Activated B cell treated with CpG ODN at 0.5 μM for 24 hours (primary cell): ENCODE results near the gene RAB28. TPM values are rescaled to one million over a fixed set of nuclear protein-coding genes. Genes with fewer than 3 reads are reported as not detected.

Source experiments
- ATAC-seq: fragments of 200-7000 bp; cut with Tn5 transposase; one replicate; pipeline ENCODE4 v1.10.0; 2021; ENCODE audit warnings: low read depth, mild to moderate bottlenecking, moderate library complexity
- CTCF ChIA-PET: fragments of 350-600 bp; sonication (Branson Sonifier 250); formaldehyde crosslinking; loops from one replicate; lab custom pipeline; 2021; ENCODE audit warnings: antibody characterized with exemption; lab: Charles Lee
- POLR2A ChIA-PET: fragments of 350-600 bp; sonication (Branson Sonifier 250); formaldehyde crosslinking; loops from one replicate; lab custom pipeline; 2021; ENCODE audit warnings: antibody characterized with exemption; lab: Charles Lee
- DNase-seq: peaks from one replicate; pipeline ENCODE4 v3.0.0; 2022
- H3K27ac Mint-ChIP-seq: one replicate; pipeline ENCODE4 v1.8.0; 2020; ENCODE audit warnings: mixed read lengths
- H3K27me3 Mint-ChIP-seq: one replicate; pipeline ENCODE4 v1.8.0; 2021; ENCODE audit warnings: mixed read lengths
- H3K36me3 Mint-ChIP-seq: one replicate; pipeline ENCODE4 v1.8.0; 2021; ENCODE audit warnings: low read depth, mixed read lengths
- H3K4me1 Mint-ChIP-seq: one replicate; pipeline ENCODE4 v1.8.0; 2021; ENCODE audit warnings: mixed read lengths
- H3K4me3 Mint-ChIP-seq: one replicate; pipeline ENCODE4 v1.8.0; 2020; ENCODE audit warnings: mild to moderate bottlenecking, mixed read lengths
- H3K9me3 Mint-ChIP-seq: one replicate; pipeline ENCODE4 v1.8.0; 2020; ENCODE audit warnings: mixed read lengths
- intact Hi-C: fragments of 100-400 bp; cut with micrococcal nuclease; formaldehyde crosslinking; loops from one replicate; pipeline ENCODE4 v1.15.1; 2024
- total RNA-seq: library from RNA; stranded (reverse); gene quantifications from 2 replicates; pipeline ENCODE4 v1.2.3, GENCODE V29; 2022
- TF ChIP-seq, protein P1 (sequence below): fragments of 200-600 bp; IDR thresholded peaks from one replicate; pipeline ENCODE4 v1.8.0; 2022; ENCODE audit warnings: antibody characterized with exemption, mild to moderate bottlenecking

The RAB28 gene
- total RNA-seq, 1 donor from 2014 or later, result 16.9 TPM

DNA sequence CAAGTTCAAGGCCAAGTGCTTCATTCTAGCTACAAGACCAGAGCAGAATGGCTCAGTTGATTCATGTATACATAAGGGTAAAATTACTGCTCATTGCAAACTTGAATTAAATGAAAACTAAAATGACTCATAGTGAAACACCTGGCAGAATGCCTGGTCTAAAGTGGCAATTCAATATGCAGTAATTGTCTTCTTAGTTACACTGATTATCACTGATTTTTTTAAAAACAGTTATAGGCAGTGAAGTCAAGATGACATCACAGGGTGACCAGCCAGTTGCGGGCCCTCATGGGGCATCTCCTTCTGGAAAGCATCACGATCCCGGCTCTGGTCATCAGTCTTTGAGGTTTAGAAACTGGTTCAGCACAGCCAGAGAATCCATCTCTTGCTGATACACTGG is 154.2 kb downstream of the RAB28 start:
- Mint-ChIP-seq H3K27me3 (no peaks in the 10 kb centered on the region), H3K4me3 (no peak overlapping the region), H3K4me1 (no peaks in the 10 kb centered on the region), H3K27ac (no peak overlapping the region), H3K36me3 (no peaks in the 10 kb centered on the region), H3K9me3 (no peaks in the 10 kb centered on the region)
- DNase-seq (no peak), ATAC-seq (no peak)
- POLR2A ChIA-PET, result no interaction called here
- intact Hi-C loops, result no loop called here
- TF ChIP-seq, protein P1, sequence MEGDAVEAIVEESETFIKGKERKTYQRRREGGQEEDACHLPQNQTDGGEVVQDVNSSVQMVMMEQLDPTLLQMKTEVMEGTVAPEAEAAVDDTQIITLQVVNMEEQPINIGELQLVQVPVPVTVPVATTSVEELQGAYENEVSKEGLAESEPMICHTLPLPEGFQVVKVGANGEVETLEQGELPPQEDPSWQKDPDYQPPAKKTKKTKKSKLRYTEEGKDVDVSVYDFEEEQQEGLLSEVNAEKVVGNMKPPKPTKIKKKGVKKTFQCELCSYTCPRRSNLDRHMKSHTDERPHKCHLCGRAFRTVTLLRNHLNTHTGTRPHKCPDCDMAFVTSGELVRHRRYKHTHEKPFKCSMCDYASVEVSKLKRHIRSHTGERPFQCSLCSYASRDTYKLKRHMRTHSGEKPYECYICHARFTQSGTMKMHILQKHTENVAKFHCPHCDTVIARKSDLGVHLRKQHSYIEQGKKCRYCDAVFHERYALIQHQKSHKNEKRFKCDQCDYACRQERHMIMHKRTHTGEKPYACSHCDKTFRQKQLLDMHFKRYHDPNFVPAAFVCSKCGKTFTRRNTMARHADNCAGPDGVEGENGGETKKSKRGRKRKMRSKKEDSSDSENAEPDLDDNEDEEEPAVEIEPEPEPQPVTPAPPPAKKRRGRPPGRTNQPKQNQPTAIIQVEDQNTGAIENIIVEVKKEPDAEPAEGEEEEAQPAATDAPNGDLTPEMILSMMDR, result no peak
- CTCF ChIA-PET, result no interaction called here

DNA sequence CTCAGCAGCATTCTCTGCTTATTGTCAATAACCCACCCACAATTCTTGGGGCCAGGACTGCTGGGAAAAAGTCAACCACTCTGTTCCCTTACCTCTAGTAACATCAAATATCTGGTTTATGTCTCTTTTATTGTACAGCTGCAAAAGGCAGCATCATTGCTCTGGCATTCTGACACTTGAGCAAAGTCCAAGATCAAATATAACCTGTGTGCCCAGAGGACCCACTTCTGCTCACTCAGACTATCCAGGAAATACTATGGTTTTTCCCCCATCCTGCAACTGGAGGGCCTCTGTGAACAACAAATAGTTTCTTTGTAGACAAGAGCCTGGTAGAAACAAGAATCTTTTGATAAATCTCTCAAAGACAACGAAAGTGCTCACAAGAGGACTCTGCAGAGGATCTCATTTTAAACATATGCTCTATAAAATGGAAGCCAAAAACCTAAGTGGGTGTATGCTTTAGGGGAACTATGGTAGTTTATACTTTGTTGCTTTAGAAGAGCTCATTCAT is 154.7 kb downstream of the RAB28 start:
- ChIA-PET CTCF (no interaction called here), POLR2A (no interaction called here)
- Mint-ChIP-seq H3K27me3 (no peaks in the 10 kb centered on the region), H3K4me3 (no peak overlapping the region), H3K9me3 (no peaks in the 10 kb centered on the region), H3K4me1 (no peaks in the 10 kb centered on the region), H3K27ac (no peak overlapping the region), H3K36me3 (no peaks in the 10 kb centered on the region)
- ATAC-seq (no peak), DNase-seq (no peak)
- TF ChIP-seq, protein P1, result no peak
- intact Hi-C loops, result no loop called here

DNA sequence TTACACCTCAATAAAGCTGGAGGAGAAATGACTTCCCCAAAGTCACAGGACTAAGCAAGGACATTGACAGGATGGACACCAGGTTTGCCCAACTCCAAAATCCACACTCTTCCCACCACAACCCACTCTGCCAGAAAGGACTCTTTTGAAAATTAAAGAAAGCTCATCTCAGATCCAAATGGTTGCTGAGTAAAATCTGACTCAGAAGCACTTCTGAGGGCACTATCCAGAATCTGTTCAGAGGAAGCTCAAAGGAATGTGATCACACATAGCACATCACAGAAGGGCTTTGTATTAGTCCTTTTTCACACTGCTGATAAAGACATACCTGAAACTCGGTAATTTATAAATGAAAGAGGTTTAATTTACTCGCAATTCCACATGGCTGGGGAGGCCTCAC is 155.5 kb downstream of the RAB28 start:
- H3K27me3 Mint-ChIP-seq, result no peaks in the 10 kb centered on the region
- DNase-seq (no peak), ATAC-seq (no peak)
- intact Hi-C loops, result no loop called here
- TF ChIP-seq, protein P1, result no peak
- H3K4me3 Mint-ChIP-seq, result no peak overlapping the region
- no peak overlapping the region for H3K27ac Mint-ChIP-seq
- CTCF ChIA-PET, result no interaction called here
- H3K36me3 Mint-ChIP-seq, result no peaks in the 10 kb centered on the region
- POLR2A ChIA-PET, result no interaction called here
- H3K9me3 Mint-ChIP-seq, result no peaks in the 10 kb centered on the region
- H3K4me1 Mint-ChIP-seq, result no peaks in the 10 kb centered on the region

DNA sequence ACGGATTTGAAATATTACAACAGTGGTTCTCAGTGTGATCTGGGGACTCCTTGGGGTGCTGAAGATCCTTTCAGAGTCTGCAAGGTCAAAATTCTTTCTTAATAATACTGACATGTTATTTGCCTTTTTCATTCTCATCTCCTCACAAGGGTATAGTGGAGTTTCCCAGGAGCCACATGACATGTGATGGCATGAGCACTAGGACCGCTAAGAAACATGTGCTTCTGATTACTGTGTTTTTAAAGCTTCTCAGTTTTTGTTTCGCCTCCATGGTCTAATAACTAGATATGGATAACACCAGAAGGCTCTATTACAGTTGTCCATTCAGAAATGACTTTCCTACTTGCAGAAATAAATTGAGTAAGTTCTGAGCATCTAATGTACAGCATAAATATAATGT is 156.1 kb downstream of the RAB28 start:
- no peak overlapping the region for H3K4me3 Mint-ChIP-seq
- TF ChIP-seq, protein P1, result no peak
- no peaks in the 10 kb centered on the region for H3K4me1 Mint-ChIP-seq
- no peak overlapping the region for H3K27ac Mint-ChIP-seq
- ATAC-seq (no peak), DNase-seq (no peak)
- H3K36me3 Mint-ChIP-seq, result peaks cover under 1% of the 10 kb centered on the region
- ChIA-PET CTCF (no interaction called here), POLR2A (no interaction called here)
- intact Hi-C loops, result no loop called here
- H3K9me3 Mint-ChIP-seq, result no peaks in the 10 kb centered on the region
- H3K27me3 Mint-ChIP-seq, result no peaks in the 10 kb centered on the region

DNA sequence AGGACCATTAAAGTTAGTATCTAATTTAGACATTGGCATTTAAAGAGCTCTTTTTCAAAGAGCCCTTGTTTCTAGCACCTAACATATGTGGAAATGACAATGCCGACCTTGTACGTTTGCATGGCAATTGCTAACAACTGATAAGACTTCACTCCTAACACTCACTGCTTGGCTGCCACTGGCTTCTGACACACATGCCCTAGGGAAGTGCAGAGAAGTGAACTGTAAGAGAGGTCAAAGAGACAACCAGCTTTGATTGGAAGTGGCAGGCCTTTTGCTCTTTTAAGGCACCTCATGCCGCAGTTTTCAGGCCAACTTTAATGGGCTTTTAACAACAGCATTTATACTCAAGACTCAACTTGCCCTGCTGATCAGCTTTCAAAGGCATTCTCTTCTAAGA is 158.4 kb downstream of the RAB28 start:
- ATAC-seq, result no peak
- Mint-ChIP-seq H3K36me3 (peaks cover 12% of the 10 kb centered on the region), H3K27me3 (no peaks in the 10 kb centered on the region), H3K9me3 (peaks cover 6% of the 10 kb centered on the region), H3K4me1 (no peaks in the 10 kb centered on the region), H3K27ac (no peak overlapping the region), H3K4me3 (no peak overlapping the region)
- DNase-seq, result no peak
- intact Hi-C loops, result no loop called here
- TF ChIP-seq, protein P1, result no peak
- ChIA-PET CTCF (no interaction called here), POLR2A (no interaction called here)
